HUES6 (cell line): ENCODE measurements around the gene STEAP3.

Experiments used
- H3K27ac ChIP-seq: 2 replicates; pipeline ENCODE4 v1.7.0; 2013; ENCODE audit warnings: low read depth, mild to moderate bottlenecking, low read length, inconsistent platforms
- H3K27me3 ChIP-seq: 2 replicates; pipeline ENCODE4 v1.6.1; 2013; ENCODE audit warnings: low read length; ENCODE audit not compliant: control insufficient read depth, insufficient read depth
- H3K36me3 ChIP-seq: 2 replicates; pipeline ENCODE4 v1.6.1; 2013; ENCODE audit warnings: low read length; ENCODE audit not compliant: control insufficient read depth, insufficient read depth
- H3K4me1 ChIP-seq: 2 replicates; pipeline ENCODE4 v1.6.1; 2013; ENCODE audit warnings: low read length; ENCODE audit not compliant: control insufficient read depth, insufficient read depth
- H3K4me3 ChIP-seq: 2 replicates; pipeline ENCODE4 v1.5.1; 2013; ENCODE audit warnings: low read depth, low read length
- H3K9ac ChIP-seq: one replicate; pipeline ENCODE4 v1.6.1; 2013; ENCODE audit warnings: mild to moderate bottlenecking, low read length
- H3K9me3 ChIP-seq: 2 replicates; pipeline ENCODE4 v1.6.1; 2013; ENCODE audit warnings: low read depth, low read length; ENCODE audit not compliant: control insufficient read depth, insufficient read depth

Gene STEAP3

GRCh38 chr2:119198240-119198840 lies 25.3 kb upstream of the STEAP3 start:
- Histone ChIP-seq H3K27me3 (peaks cover 12% of the 10 kb centered on the region), H3K4me3 (no peak overlapping the region), H3K27ac (no peak overlapping the region)

DNA sequence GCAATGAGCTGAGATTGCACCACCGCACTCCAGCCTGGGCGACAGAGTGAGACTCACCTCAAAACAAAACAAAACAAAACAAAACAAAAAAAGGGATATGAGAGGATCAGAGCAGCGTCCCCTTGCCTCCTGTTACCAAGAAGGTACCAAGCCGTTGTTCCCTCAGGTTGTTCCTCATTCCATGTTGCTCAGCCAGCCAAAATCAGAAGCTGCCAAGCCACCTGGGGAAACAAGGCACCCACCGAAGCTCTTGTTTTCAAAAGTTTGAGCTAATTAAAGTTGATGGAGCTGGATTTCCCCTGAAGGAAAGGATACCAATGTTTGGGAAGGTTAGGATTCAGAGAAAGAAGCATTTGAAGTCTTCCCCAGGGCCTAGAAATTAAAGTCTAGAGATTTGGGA lies 21.8 kb upstream of the STEAP3 start:
- H3K27ac ChIP-seq = no peak overlapping the region
- peaks cover 12% of the 10 kb centered on the region for H3K4me1 ChIP-seq
- H3K4me3 ChIP-seq = no peak overlapping the region
- peaks cover 10% of the 10 kb centered on the region; the same call in 1 of the 2 replicates for H3K27me3 ChIP-seq
- no peaks in the 10 kb centered on the region for H3K9me3 ChIP-seq
- no peak overlapping the region for H3K9ac ChIP-seq
- H3K36me3 ChIP-seq = no peaks in the 10 kb centered on the region

More at GRCh38 chr2:119198240-119198840, 25.3 kb upstream of the STEAP3 start:
- H3K9me3 ChIP-seq = no peaks in the 10 kb centered on the region
- peaks cover 22% of the 10 kb centered on the region for H3K4me1 ChIP-seq
- H3K36me3 ChIP-seq = no peaks in the 10 kb centered on the region
- H3K9ac ChIP-seq = no peak overlapping the region

DNA sequence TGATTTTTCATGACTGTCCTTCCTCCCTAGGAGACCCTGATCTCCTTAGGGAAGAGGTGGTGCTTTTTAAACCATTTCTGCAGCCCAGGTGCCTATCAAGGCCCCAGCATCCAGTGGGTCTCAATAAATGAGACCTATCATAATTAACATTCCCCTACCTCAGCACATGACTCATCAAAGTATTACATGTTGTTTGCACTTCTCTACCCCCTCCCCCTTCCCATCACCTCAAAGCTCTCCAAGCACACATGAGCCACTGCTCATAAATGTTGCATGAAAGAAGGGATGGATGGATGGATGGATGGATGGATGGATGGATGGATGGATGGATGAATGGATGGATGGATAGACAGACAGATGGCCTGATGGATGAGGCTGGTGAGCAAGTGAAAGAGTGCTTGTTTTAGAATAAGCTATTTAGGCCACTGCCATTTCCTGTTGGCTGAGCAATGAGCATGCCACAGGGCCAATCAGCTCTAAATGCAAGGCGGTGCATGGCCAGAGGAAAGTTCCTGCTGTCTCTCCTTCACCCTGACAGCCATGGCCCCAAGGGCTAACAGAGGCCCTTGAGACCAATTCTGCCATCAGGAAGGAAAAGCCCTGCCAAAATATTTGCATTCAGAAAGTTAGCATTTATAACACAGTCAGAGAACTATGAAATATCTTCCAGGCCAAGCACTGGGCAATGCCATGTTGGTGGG lies 20.9 kb upstream of the STEAP3 start:
- Histone ChIP-seq H3K27me3 (peaks cover 9% of the 10 kb centered on the region; the same call in 1 of the 2 replicates), H3K27ac (no peak overlapping the region), H3K9me3 (no peaks in the 10 kb centered on the region), H3K9ac (no peak overlapping the region), H3K4me1 (peaks cover 3% of the 10 kb centered on the region; the same call in 1 of the 2 replicates), H3K4me3 (no peak overlapping the region), H3K36me3 (no peaks in the 10 kb centered on the region)

GRCh38 chr2:119204525-119204924 lies 19.1 kb upstream of the STEAP3 start:
- H3K9me3 ChIP-seq = no peaks in the 10 kb centered on the region
- no peak overlapping the region for H3K9ac ChIP-seq
- no peak overlapping the region for H3K4me3 ChIP-seq
- H3K27me3 ChIP-seq = no peaks in the 10 kb centered on the region
- no peak overlapping the region for H3K27ac ChIP-seq
- H3K36me3 ChIP-seq = no peaks in the 10 kb centered on the region
- no peaks in the 10 kb centered on the region for H3K4me1 ChIP-seq

GRCh38 chr2:119205001-119205706 lies 18.5 kb upstream of the STEAP3 start:
- H3K9ac ChIP-seq = no peak overlapping the region
- H3K4me1 ChIP-seq = no peaks in the 10 kb centered on the region
- H3K36me3 ChIP-seq = no peaks in the 10 kb centered on the region

GRCh38 chr2:119206201-119206600 lies 17.4 kb upstream of the STEAP3 start:
- Histone ChIP-seq H3K4me1 (no peaks in the 10 kb centered on the region), H3K9ac (no peak overlapping the region), H3K9me3 (no peaks in the 10 kb centered on the region), H3K27me3 (no peaks in the 10 kb centered on the region), H3K27ac (no peak overlapping the region), H3K36me3 (no peaks in the 10 kb centered on the region), H3K4me3 (no peak overlapping the region)

More at GRCh38 chr2:119205001-119205706, 18.5 kb upstream of the STEAP3 start:
- Histone ChIP-seq H3K4me3 (no peak overlapping the region), H3K27ac (no peak overlapping the region), H3K9me3 (no peaks in the 10 kb centered on the region), H3K27me3 (no peaks in the 10 kb centered on the region)

DNA sequence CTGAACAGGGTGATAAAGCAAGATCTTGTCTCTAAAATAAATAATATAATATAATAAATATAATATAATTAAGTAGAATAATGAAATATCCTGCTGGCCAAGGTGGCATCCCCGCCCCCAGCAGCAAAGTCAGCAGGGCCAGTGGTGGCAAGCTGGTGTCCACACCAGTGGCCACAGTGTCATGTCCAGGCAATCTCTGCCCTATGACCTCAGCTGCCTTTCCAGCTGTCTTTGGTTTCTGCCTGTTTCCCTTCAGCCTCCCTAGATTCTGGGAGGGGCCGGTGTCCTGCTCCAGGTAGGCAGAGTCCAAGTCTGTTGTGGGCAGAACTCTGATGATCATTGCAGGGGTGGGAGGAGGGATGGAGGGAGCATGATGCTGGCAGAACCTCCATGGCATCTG lies 16.2 kb upstream of the STEAP3 start:
- Histone ChIP-seq H3K27ac (no peak overlapping the region), H3K36me3 (no peaks in the 10 kb centered on the region)

GRCh38 chr2:119208791-119209203 lies 14.8 kb upstream of the STEAP3 start:
- Histone ChIP-seq H3K4me3 (no peak overlapping the region), H3K4me1 (no peaks in the 10 kb centered on the region), H3K9ac (no peak overlapping the region), H3K27ac (no peak overlapping the region), H3K9me3 (no peaks in the 10 kb centered on the region), H3K27me3 (no peaks in the 10 kb centered on the region), H3K36me3 (no peaks in the 10 kb centered on the region)

More for the DNA sequence above, 16.2 kb upstream of the STEAP3 start:
- Histone ChIP-seq H3K4me3 (no peak overlapping the region), H3K4me1 (no peaks in the 10 kb centered on the region), H3K9me3 (no peaks in the 10 kb centered on the region), H3K27me3 (no peaks in the 10 kb centered on the region), H3K9ac (no peak overlapping the region)

GRCh38 chr2:119212139-119212800 lies 11.4 kb upstream of the STEAP3 start:
- H3K27ac ChIP-seq = no peak overlapping the region
- H3K9me3 ChIP-seq = no peaks in the 10 kb centered on the region
- H3K27me3 ChIP-seq = no peaks in the 10 kb centered on the region
- H3K4me3 ChIP-seq = no peak overlapping the region
- H3K4me1 ChIP-seq = peaks cover 12% of the 10 kb centered on the region
- no peaks in the 10 kb centered on the region for H3K36me3 ChIP-seq
- H3K9ac ChIP-seq = no peak overlapping the region

- H3K9ac ChIP-seq = no peak overlapping the region
- H3K4me1 ChIP-seq = peaks cover 29% of the 10 kb centered on the region
- H3K9me3 ChIP-seq = no peaks in the 10 kb centered on the region
- no peak overlapping the region for H3K27ac ChIP-seq
- no peaks in the 10 kb centered on the region for H3K27me3 ChIP-seq
- H3K36me3 ChIP-seq = no peaks in the 10 kb centered on the region
- no peak overlapping the region for H3K4me3 ChIP-seq
Observed at GRCh38 chr2:119214453-119215037, 9.1 kb upstream of the STEAP3 start.
